Panc1 (cell line): ENCODE measurements around the gene TEDDM1. TPM values are rescaled to one million over a fixed set of nuclear protein-coding genes. Genes with fewer than 3 reads are reported as not detected.

Experiments used
- ATAC-seq: fragments of 200-7000 bp; cut with Tn5 transposase; 2 replicates; pipeline ENCODE4 v1.9.1; 2020; ENCODE audit warnings: mild to moderate bottlenecking, moderate library complexity
- Bru-seq: library from RNA; stranded (reverse); fragments of 400-500 nt; gene quantifications from one replicate; lab custom pipeline; 2021; lab: Mats Ljungman, UMichigan
- BruChase-seq, 2 experiments: library from RNA; stranded (reverse); fragments of 400-500 nt; gene quantifications; one replicate each; lab custom pipeline; 2021; lab: Mats Ljungman, UMichigan
- BruUV-seq: library from RNA; stranded (reverse); fragments of 400-500 nt; replicated peaks from 2 replicates; lab custom pipeline; 2021; lab: Mats Ljungman, UMichigan
- CTCF ChIA-PET: fragments of 300-600 bp; sonication (Branson Sonifier 250); formaldehyde crosslinking; loops from one replicate; lab custom pipeline; 2022; ENCODE audit warnings: antibody characterized with exemption; lab: Charles Lee
- POLR2A ChIA-PET: fragments of 300-600 bp; sonication (Branson Sonifier 250); formaldehyde crosslinking; loops from one replicate; lab custom pipeline; 2022; ENCODE audit warnings: antibody characterized with exemption; lab: Charles Lee
- DNase-seq: peaks from one replicate; pipeline ENCODE4 v3.0.0-alpha.2; 2010; ENCODE audit warnings: low read depth, low spot score
- H3K27ac ChIP-seq: 2 replicates; pipeline ENCODE4 v1.5.1; 2011; ENCODE audit warnings: mild to moderate bottlenecking, low read length, inconsistent platforms
- H3K27me3 ChIP-seq: fragments of 200-500 bp; sonication (Bioruptor generic); 2 replicates; pipeline ENCODE4 v1.6.0; 2014; ENCODE audit warnings: low read length, inconsistent platforms; ENCODE audit not compliant: control insufficient read depth, insufficient read depth
- H3K36me3 ChIP-seq: fragments of 200-500 bp; sonication (Bioruptor generic); 2 replicates; pipeline ENCODE4 v1.5.1; 2014; ENCODE audit warnings: inconsistent platforms, mild to moderate bottlenecking, low read length, moderate library complexity; ENCODE audit not compliant: control insufficient read depth, insufficient read depth
- H3K4me1 ChIP-seq: 2 replicates; pipeline ENCODE4 v1.5.1; 2011; ENCODE audit warnings: inconsistent platforms, mild to moderate bottlenecking, low read length, moderate library complexity; ENCODE audit not compliant: control insufficient read depth, insufficient read depth
- H3K4me3 ChIP-seq, 2 experiments: 2 replicates each; pipeline ENCODE4 v1.5.1; 2011 to 2012; ENCODE audit warnings: low read depth in 2 of 2, low read length in 2 of 2, mild to moderate bottlenecking in 2 of 2, inconsistent platforms in 1 of 2, moderate library complexity in 1 of 2
- H3K9me3 ChIP-seq: fragments of 200-500 bp; sonication (Bioruptor generic); 2 replicates; pipeline ENCODE4 v1.5.1; 2014; ENCODE audit warnings: low read depth, mild to moderate bottlenecking, inconsistent platforms, low read length, moderate library complexity; ENCODE audit not compliant: control insufficient read depth, insufficient read depth
- POLR2AphosphoS5 ChIP-seq: IDR thresholded peaks from 2 replicates; pipeline ENCODE4 v1.6.1; 2012; ENCODE audit warnings: mild to moderate bottlenecking, low read depth, low read length, moderate library complexity
- SIN3A ChIP-seq: IDR thresholded peaks from 2 replicates; pipeline ENCODE4 v1.6.1; 2012; ENCODE audit warnings: low read depth, mild to moderate bottlenecking, low read length, moderate library complexity, borderline replicate concordance; ENCODE audit not compliant: insufficient read depth
- TCF7L2 ChIP-seq: IDR thresholded peaks from 2 replicates; pipeline ENCODE4 v1.6.1; 2011; ENCODE audit warnings: mild to moderate bottlenecking, low read depth, low read length, inconsistent platforms
- in situ Hi-C: cut with HindIII; loops from 2 replicates; pipeline ENCODE4 v1.10.0; 2016; ENCODE audit warnings: low sequenced_read_pairs, low pct_unique_long_range_greater_than_20kb
- intact Hi-C: fragments of 100-400 bp; cut with micrococcal nuclease; formaldehyde crosslinking; loops from one replicate; pipeline ENCODE4 v1.10.0; 2022; ENCODE audit not compliant: unreplicated experiment
- long read RNA-seq: library from polyadenylated mRNA; unstranded; transcript quantifications from one replicate; pipeline ENCODE4 v2.0.0, GENCODE V29; 2021; ENCODE audit not compliant: unreplicated experiment
- polyA plus RNA-seq: library from polyadenylated mRNA; unstranded; fragments of >200 nt; gene quantifications from one replicate; pipeline ENCODE4 v1.2.1, GENCODE V29; 2012; ENCODE audit warnings: missing spikeins; ENCODE audit not compliant: insufficient read length
- total RNA-seq: library from RNA; stranded (reverse); gene quantifications from one replicate; pipeline ENCODE4 v1.2.1, GENCODE V29; 2021; ENCODE audit not compliant: unreplicated experiment
- TF ChIP-seq, protein P1 (sequence below), 2 experiments: IDR thresholded peaks; 2 replicates each; pipeline ENCODE4 v1.6.1; 2011 to 2012; ENCODE audit warnings: low read depth in 2 of 2, control low read depth in 1 of 2, low read length in 1 of 2, mild to moderate bottlenecking in 1 of 2, moderate library complexity in 1 of 2; ENCODE audit not compliant: insufficient read depth in 1 of 2
- TF ChIP-seq, protein P2 (sequence below): fragments of 450-650 bp; IDR thresholded peaks from 2 replicates; pipeline ENCODE4 v1.5.1; 2017; ENCODE audit warnings: mild to moderate bottlenecking

Gene TEDDM1, protein sequence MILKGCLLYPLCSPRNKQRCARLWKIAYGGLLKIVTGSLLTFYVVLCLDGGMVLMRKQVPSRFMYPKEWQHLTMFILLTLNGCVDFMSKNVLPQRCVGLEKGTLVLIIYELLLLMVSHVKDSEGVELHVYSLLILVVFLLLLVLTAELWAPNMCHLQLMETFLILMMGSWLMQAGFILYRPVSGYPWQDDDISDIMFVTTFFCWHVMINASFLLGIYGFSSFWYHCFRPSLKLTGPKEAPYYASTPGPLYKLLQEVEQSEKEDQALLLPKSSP
- total RNA-seq, result not detected
- polyA plus RNA-seq, result not detected
- Bru-seq, nascent RNA, result not detected
- BruChase-seq, experiment 1, labeled RNA remaining after a 2-hour chase, result not detected
- not detected for BruChase-seq, experiment 2, labeled RNA remaining after a 6-hour chase
- long read RNA-seq, result 0 reads

DNA sequence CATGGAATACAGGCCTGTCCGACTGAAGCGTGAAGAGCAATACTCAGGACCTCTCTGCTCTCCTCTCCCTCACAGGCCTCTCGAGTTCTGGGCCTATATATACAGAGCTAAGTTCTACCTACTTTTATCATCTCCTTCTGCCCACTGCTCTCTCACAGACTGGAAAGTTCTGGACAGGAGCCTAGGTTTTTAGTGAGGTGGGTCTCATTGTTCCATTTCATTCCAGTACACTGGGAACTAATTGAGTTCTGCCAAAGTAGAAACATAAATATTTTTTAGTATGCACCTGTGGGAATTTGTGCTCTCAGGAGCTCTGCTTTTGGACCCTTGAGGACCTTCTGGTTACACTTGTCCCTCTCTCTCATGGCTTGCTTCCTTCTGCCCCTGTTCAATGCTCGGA, at the start of gene TEDDM1:
Gene TEDDM1 (minus strand): TSS at position 101 of the 400 bp plus-strand sequence. CDS start 182 bp downstream, outside the sequence.
- no TSS peak for BruUV-seq
- Histone ChIP-seq H3K36me3 (no peaks in the 10 kb centered on the region), H3K27ac (no peak within 1 kb of the TSS), H3K4me3 (no peak within 1 kb of the TSS), H3K4me1 (no peaks in the 10 kb centered on the region), H3K27me3 (peaks cover 4% of the 10 kb centered on the region), H3K9me3 (no peaks in the 10 kb centered on the region)
- in situ Hi-C loops (no loop called here), intact Hi-C loops (no loop called here)
- DNase-seq, result no peak
- TF ChIP-seq, protein P1, sequence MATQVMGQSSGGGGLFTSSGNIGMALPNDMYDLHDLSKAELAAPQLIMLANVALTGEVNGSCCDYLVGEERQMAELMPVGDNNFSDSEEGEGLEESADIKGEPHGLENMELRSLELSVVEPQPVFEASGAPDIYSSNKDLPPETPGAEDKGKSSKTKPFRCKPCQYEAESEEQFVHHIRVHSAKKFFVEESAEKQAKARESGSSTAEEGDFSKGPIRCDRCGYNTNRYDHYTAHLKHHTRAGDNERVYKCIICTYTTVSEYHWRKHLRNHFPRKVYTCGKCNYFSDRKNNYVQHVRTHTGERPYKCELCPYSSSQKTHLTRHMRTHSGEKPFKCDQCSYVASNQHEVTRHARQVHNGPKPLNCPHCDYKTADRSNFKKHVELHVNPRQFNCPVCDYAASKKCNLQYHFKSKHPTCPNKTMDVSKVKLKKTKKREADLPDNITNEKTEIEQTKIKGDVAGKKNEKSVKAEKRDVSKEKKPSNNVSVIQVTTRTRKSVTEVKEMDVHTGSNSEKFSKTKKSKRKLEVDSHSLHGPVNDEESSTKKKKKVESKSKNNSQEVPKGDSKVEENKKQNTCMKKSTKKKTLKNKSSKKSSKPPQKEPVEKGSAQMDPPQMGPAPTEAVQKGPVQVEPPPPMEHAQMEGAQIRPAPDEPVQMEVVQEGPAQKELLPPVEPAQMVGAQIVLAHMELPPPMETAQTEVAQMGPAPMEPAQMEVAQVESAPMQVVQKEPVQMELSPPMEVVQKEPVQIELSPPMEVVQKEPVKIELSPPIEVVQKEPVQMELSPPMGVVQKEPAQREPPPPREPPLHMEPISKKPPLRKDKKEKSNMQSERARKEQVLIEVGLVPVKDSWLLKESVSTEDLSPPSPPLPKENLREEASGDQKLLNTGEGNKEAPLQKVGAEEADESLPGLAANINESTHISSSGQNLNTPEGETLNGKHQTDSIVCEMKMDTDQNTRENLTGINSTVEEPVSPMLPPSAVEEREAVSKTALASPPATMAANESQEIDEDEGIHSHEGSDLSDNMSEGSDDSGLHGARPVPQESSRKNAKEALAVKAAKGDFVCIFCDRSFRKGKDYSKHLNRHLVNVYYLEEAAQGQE (IDR thresholded peaks at IDR 0.05; ENCODE audit: insufficient read depth in 1 of 2, low read depth in 2 of 2, low read length in 1 of 2), result no peak
- TF ChIP-seq SIN3A (no peak), TCF7L2 (no peak), POLR2AphosphoS5 (no peak)
- TF ChIP-seq, protein P2, sequence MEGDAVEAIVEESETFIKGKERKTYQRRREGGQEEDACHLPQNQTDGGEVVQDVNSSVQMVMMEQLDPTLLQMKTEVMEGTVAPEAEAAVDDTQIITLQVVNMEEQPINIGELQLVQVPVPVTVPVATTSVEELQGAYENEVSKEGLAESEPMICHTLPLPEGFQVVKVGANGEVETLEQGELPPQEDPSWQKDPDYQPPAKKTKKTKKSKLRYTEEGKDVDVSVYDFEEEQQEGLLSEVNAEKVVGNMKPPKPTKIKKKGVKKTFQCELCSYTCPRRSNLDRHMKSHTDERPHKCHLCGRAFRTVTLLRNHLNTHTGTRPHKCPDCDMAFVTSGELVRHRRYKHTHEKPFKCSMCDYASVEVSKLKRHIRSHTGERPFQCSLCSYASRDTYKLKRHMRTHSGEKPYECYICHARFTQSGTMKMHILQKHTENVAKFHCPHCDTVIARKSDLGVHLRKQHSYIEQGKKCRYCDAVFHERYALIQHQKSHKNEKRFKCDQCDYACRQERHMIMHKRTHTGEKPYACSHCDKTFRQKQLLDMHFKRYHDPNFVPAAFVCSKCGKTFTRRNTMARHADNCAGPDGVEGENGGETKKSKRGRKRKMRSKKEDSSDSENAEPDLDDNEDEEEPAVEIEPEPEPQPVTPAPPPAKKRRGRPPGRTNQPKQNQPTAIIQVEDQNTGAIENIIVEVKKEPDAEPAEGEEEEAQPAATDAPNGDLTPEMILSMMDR, result no peak
- ChIA-PET POLR2A (no interaction called here), CTCF (no interaction called here)
- ATAC-seq, result no peak

DNA sequence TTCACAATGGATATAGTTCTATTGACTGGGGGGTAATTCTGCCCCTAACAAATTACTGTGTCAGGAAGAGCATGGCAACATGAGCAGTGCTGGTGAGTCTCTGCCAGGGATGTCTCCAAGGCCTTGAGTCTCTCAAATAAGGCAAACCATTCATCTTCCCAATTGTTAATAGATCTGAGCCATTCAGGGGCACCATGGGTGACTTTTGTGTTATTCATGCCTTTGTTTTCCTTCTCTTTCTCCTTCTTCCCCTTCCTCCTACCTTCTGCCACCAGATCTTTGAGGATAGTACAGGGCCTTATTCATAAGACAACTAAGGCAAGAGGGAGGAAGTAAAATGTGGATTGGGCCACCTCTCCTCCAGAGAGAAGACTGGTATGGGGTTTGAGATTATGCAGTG, 49.6 kb upstream of the TEDDM1 start, which contains the start of gene RGSL1:
Gene RGSL1 (plus strand): TSS at position 60 of the 400 bp plus-strand sequence. CDS start 20 bp downstream, at position 80.
- Histone ChIP-seq H3K36me3 (no peaks in the 10 kb centered on the region), H3K9me3 (no peaks in the 10 kb centered on the region), H3K27ac (no peak within 1 kb of the TSS), H3K4me3 (no peak within 1 kb of the TSS), H3K4me1 (no peaks in the 10 kb centered on the region), H3K27me3 (no peaks in the 10 kb centered on the region)
- no peak for DNase-seq
- POLR2A ChIA-PET, result no interaction called here
- CTCF ChIA-PET, result no interaction called here
- in situ Hi-C loops, result no loop called here
- TF ChIP-seq, protein P1 (IDR thresholded peaks at IDR 0.05; ENCODE audit: insufficient read depth in 1 of 2, low read depth in 2 of 2, low read length in 1 of 2), result no peak
- TF ChIP-seq TCF7L2 (no peak), SIN3A (no peak), POLR2AphosphoS5 (no peak)
- TF ChIP-seq, protein P2, result no peak
- intact Hi-C loops, result no loop called here
- no TSS peak for BruUV-seq
- no peak for ATAC-seq
